OCI-LY7 (cell line): ENCODE data around the gene UBE2L6. TPM values are rescaled to one million over a fixed set of nuclear protein-coding genes. Genes with fewer than 3 reads are reported as not detected.

Experiments used
- BruUV-seq: library from RNA; stranded (reverse); fragments of 400-500 nt; replicated peaks from 2 replicates; lab custom pipeline; 2021; lab: Mats Ljungman, UMichigan
- CTCF ChIA-PET: fragments of 300-600 bp; sonication (Branson Sonifier 250); formaldehyde crosslinking; loops from one replicate; lab custom pipeline; 2022; ENCODE audit warnings: antibody characterized with exemption; ENCODE audit not compliant: unreplicated experiment; lab: Charles Lee
- POLR2A ChIA-PET: fragments of 300-600 bp; sonication (Branson Sonifier 250); formaldehyde crosslinking; loops from one replicate; lab custom pipeline; 2022; ENCODE audit warnings: antibody characterized with exemption; lab: Charles Lee
- DNase-seq: peaks from one replicate; pipeline ENCODE4 v3.0.0-alpha.2; 2015; ENCODE audit warnings: low spot score
- H2AFZ ChIP-seq: fragments of 200-600 bp; sonication (generic), shearing (Covaris generic); 2 replicates; pipeline ENCODE4 v1.6.1; 2014; ENCODE audit warnings: mild to moderate bottlenecking, antibody characterized with exemption, low read length, moderate library complexity
- H3K27ac ChIP-seq: fragments of 200-600 bp; sonication (generic); 2 replicates; pipeline ENCODE4 v1.5.1; 2014; ENCODE audit warnings: mixed run types, low read depth, mild to moderate bottlenecking, moderate library complexity, low read length, inconsistent platforms; ENCODE audit not compliant: poor library complexity, severe bottlenecking
- H3K36me3 ChIP-seq: fragments of 200-600 bp; sonication (generic); 2 replicates; pipeline ENCODE4 v1.6.1; 2014; ENCODE audit warnings: mild to moderate bottlenecking, antibody characterized with exemption, low read length, moderate library complexity, mixed read lengths; ENCODE audit not compliant: insufficient read depth
- H3K4me1 ChIP-seq: fragments of 200-600 bp; sonication (generic); 2 replicates; pipeline ENCODE4 v1.5.1; 2014; ENCODE audit warnings: mild to moderate bottlenecking, low read length; ENCODE audit not compliant: insufficient read depth, poor library complexity, severe bottlenecking
- H3K4me2 ChIP-seq: fragments of 200-600 bp; sonication (generic); 2 replicates; pipeline ENCODE4 v1.6.1; 2014; ENCODE audit warnings: mild to moderate bottlenecking, low read length
- H3K4me3 ChIP-seq: fragments of 200-600 bp; sonication (generic); 2 replicates; pipeline ENCODE4 v1.5.1; 2014; ENCODE audit warnings: mild to moderate bottlenecking, low read depth, low read length; ENCODE audit not compliant: poor library complexity, severe bottlenecking
- H3K79me2 ChIP-seq: fragments of 200-600 bp; sonication (generic); 2 replicates; pipeline ENCODE4 v1.6.1; 2016; ENCODE audit warnings: low read depth, mild to moderate bottlenecking, low read length, moderate library complexity, mixed read lengths; ENCODE audit not compliant: insufficient read depth
- H3K9me2 ChIP-seq: fragments of 200-600 bp; sonication (generic); 2 replicates; pipeline ENCODE4 v1.6.1; 2016; ENCODE audit warnings: mild to moderate bottlenecking, low read length, mixed read lengths; ENCODE audit not compliant: insufficient read depth
- H3K9me3 ChIP-seq: fragments of 200-600 bp; sonication (generic); 2 replicates; pipeline ENCODE4 v1.6.1; 2014; ENCODE audit warnings: mild to moderate bottlenecking, mixed run types, low read length, mixed read lengths
- H4K20me1 ChIP-seq: fragments of 200-600 bp; sonication (generic); 2 replicates; pipeline ENCODE4 v1.6.1; 2014; ENCODE audit warnings: mild to moderate bottlenecking, antibody characterized with exemption, low read length, moderate library complexity, mixed read lengths; ENCODE audit not compliant: insufficient read depth
- CTCF ChIP-seq: fragments of 200-600 bp; sonication (generic); conservative IDR thresholded peaks from 2 replicates; pipeline ENCODE4 v1.5.1; 2014; ENCODE audit warnings: mild to moderate bottlenecking, antibody characterized with exemption, low read length, moderate library complexity, mixed read lengths
- EZH2phosphoT487 ChIP-seq: fragments of 200-600 bp; sonication (generic); IDR thresholded peaks from 2 replicates; pipeline ENCODE4 v1.6.1; 2018; ENCODE audit warnings: low read depth, borderline replicate concordance, mild to moderate bottlenecking, mixed run types, antibody characterized with exemption, low read length, moderate library complexity, mixed read lengths
- intact Hi-C: fragments of 100-400 bp; cut with micrococcal nuclease; formaldehyde crosslinking; loops from one replicate; pipeline ENCODE4 v1.10.0; 2022; ENCODE audit not compliant: unreplicated experiment
- total RNA-seq, 2 experiments: library from RNA; depleted of rRNA in 1 of 2; stranded (reverse); fragments of >200 nt in 1 of 2; shearing (Covaris generic) in 1 of 2; gene quantifications; 2 replicates each; pipeline ENCODE4 v1.2.3, GENCODE V29; 2014 to 2022

The UBE2L6 gene
- total RNA-seq, 2 experiments from 2014 or later, result 51.7 to 68.9 TPM

DNA sequence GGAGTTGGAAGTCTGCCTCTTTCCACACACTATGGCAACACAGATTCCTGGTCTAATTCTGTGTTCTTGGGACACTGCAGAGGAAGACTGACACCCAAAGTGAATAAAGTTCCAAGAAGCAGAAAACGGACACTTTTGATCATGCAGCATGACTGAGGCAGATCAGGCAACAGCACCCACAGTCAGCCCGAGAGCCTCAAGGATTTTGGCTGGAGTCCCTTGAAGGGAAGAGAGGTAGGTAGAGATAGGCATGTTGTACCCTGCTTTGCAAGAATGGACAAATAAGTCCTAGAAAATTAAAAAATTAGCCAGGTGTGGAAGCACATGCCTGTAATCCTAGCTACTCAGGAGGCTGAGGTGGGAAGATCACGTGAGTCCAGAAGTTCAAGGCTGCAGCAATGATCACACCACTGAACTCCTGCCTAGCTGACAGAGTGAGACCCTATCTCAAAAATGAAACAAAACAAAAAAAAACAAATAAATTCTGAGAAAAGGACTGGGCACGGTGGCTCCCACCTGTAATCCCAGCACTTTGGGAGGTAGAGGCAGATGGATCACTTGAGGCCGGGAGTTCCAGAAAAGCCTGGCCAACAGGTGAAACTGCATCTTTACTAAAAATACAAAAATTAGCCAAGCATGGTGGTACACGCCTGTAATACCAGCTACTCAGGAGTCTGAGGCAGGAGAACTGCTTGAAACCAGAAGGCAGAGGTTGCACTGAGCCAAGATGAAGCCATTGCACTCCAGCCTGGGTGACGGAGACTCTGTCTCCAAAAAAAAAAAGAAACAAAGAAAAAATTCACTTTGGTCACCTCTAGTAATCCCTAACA lies 58.9 kb downstream of the UBE2L6 start:
- BruUV-seq, result no TSS peak
- H4K20me1 ChIP-seq, result no peaks in the 10 kb centered on the region
- CTCF ChIA-PET, result interaction anchor here (0.6 to 1.5 kb wide), 2 partner anchors 14 to 15 kb away, joined by 3 to 6 read pairs; no protein-coding TSS in a partner anchor
- no peak overlapping the region for H2AFZ ChIP-seq
- TF ChIP-seq EZH2phosphoT487 (no peak), CTCF (no peak)
- H3K4me2 ChIP-seq, result no peak overlapping the region
- DNase-seq, result no peak
- no peaks in the 10 kb centered on the region for H3K9me2 ChIP-seq
- H3K79me2 ChIP-seq, result peaks cover 24% of the 10 kb centered on the region; the same call in 1 of the 2 replicates
- POLR2A ChIA-PET, result interaction anchor here (1.0 to 6.6 kb wide), 2 partner anchors 13 to 20 kb away, joined by 3 to 42 read pairs; no protein-coding TSS in a partner anchor
- no peak overlapping the region for H3K27ac ChIP-seq
- H3K4me3 ChIP-seq, result no peak overlapping the region
- H3K9me3 ChIP-seq, result no peaks in the 10 kb centered on the region
- intact Hi-C loops, result no loop called here
- peaks cover 63% of the 10 kb centered on the region for H3K36me3 ChIP-seq
- H3K4me1 ChIP-seq, result peaks cover 27% of the 10 kb centered on the region

DNA sequence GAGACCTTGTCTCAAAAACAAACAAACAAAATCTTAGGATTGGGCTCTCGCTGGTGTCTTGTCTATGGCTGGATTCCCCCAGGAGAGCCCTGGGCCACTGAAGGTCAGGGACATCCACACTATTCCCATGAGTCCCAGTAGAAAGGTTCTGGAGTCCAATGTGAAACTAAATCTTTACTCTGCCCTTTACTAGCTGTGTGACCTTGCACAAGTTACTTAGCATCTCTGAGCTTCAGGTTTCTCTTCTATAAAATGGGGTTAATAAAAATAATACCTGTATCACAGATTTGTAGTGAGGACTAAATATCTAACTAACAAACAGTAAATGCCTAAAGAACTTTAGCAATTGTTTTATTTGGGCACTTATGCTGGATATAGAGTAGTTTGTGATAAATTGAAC lies 61.0 kb downstream of the UBE2L6 start:
- H3K9me2 ChIP-seq, result no peaks in the 10 kb centered on the region
- intact Hi-C loops, result no loop called here
- no peak for DNase-seq
- H3K4me1 ChIP-seq, result peaks cover 6% of the 10 kb centered on the region
- H3K27ac ChIP-seq, result no peak overlapping the region
- no peaks in the 10 kb centered on the region for H3K9me3 ChIP-seq
- H2AFZ ChIP-seq, result no peak overlapping the region
- H4K20me1 ChIP-seq, result no peaks in the 10 kb centered on the region
- H3K79me2 ChIP-seq, result peaks cover 12% of the 10 kb centered on the region; the same call in 1 of the 2 replicates
- no peak for TF ChIP-seq CTCF
- TF ChIP-seq EZH2phosphoT487, result no peak
- BruUV-seq, result no TSS peak
- no peak overlapping the region for H3K4me2 ChIP-seq
- ChIA-PET CTCF (interaction anchor here (1.5 to 2.3 kb wide), 2 partner anchors 13 kb away, joined by 6 to 10 read pairs; no protein-coding TSS in a partner anchor), POLR2A (interaction anchor here (1.0 to 6.6 kb wide), 3 partner anchors 8 to 20 kb away, joined by 3 to 42 read pairs (median 5); no protein-coding TSS in a partner anchor)
- H3K4me3 ChIP-seq, result no peak overlapping the region
- H3K36me3 ChIP-seq, result peaks cover 69% of the 10 kb centered on the region
